ENCODE results near the gene CXCL11.
A peak's percentile ranks its signal among the peaks of the same experiment; 100 is the strongest.

The CXCL11 gene

DNA sequence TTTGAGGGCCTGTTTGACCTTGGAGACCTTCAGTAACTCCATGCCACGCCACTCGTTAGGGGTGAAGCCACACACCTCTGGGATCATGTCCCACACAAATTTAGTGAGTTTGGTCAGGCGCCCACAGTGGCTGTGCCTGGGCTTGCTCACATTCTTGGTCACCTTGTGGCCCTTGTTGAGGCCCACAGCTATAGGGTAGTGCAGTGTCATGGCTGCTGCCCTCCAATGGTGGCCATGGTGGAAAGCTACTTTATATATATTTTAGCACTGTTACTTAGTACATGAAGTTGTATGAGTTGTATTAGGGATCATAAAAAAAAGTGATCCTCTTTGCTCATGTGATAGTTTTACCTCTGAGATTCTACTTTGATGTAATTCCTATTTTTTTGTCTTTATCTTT, 985 bp upstream of the CXCL11 start:
- no peak for FAIRE-seq
- DNase-seq (ENCODE audit: insufficient read length, low spot score): no peak
- TF ChIP-seq, protein P1, sequence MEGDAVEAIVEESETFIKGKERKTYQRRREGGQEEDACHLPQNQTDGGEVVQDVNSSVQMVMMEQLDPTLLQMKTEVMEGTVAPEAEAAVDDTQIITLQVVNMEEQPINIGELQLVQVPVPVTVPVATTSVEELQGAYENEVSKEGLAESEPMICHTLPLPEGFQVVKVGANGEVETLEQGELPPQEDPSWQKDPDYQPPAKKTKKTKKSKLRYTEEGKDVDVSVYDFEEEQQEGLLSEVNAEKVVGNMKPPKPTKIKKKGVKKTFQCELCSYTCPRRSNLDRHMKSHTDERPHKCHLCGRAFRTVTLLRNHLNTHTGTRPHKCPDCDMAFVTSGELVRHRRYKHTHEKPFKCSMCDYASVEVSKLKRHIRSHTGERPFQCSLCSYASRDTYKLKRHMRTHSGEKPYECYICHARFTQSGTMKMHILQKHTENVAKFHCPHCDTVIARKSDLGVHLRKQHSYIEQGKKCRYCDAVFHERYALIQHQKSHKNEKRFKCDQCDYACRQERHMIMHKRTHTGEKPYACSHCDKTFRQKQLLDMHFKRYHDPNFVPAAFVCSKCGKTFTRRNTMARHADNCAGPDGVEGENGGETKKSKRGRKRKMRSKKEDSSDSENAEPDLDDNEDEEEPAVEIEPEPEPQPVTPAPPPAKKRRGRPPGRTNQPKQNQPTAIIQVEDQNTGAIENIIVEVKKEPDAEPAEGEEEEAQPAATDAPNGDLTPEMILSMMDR (IDR thresholded peaks at IDR 0.05; ENCODE audit: insufficient read depth, missing control alignments): no peak

DNA sequence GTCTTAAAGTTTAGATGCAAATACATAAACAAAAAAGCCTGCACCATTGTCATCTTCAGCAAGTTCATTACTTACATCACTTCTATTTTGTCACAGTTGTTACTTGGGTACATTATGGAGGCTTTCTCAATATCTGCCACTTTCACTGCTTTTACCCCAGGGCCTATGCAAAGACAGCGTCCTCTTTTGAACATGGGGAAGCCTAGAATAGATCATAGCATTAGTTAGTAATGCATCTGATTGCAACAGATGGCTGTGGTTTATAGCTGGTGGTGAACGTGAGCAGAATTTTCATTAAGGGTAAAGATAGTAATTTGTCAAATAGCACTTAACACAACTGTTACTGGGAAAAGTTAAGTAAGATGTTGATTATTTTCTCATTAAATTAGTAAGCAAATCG, 729 bp downstream of the CXCL11 start:
- TF ChIP-seq, protein P1 (IDR thresholded peaks at IDR 0.05; ENCODE audit: insufficient read depth, missing control alignments): no peak
- FAIRE-seq (peak; percentile 88), DNase-seq (ENCODE audit: insufficient read length, low spot score) (no peak)

DNA sequence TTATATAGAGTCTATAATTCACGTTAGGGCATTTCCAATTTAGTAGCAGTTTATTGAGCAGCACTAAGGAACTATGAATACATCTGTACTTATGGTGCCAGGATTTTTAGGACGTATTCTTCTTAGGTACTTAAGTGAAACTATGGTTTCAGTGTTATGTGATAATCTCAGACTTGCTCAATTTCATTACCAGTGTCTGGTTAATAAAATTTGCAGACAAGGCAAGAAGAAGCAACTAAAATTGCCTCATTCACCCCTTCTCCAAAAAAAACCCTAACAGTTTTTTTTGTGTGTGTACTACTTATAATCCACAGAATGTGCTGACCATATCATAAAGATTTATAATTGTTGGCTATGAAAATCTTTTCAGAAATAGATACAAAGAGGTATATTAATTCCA, 6.6 kb downstream of the CXCL11 start:
- DNase-seq (ENCODE audit: insufficient read length, low spot score): no peak
- no peak for FAIRE-seq
- TF ChIP-seq, protein P1 (IDR thresholded peaks at IDR 0.05; ENCODE audit: insufficient read depth, missing control alignments): no peak

DNA sequence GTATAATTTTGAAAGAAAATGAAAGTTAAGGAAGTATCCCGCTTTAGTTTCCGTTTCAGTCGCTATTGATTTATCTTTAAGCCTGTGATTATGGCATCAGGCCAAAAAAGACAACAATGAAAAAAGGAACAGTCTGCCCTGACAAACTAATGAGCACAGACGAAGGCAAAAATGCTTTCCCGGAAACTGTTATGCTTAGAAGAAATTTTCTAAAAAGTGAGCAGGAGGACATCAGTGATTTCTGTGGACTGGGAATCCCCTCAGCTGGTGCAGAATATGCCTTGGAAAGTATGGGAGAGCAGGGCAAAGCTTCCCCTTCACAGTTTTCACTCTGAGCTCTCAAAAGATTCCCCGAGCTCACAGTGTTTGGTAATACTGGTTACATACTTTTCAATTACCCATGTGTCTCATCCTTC, 7.5 kb downstream of the CXCL11 start:
- no peak for DNase-seq (ENCODE audit: insufficient read length, low spot score)
- no peak for FAIRE-seq
- TF ChIP-seq, protein P1 (IDR thresholded peaks at IDR 0.05; ENCODE audit: insufficient read depth, missing control alignments): no peak

DNA sequence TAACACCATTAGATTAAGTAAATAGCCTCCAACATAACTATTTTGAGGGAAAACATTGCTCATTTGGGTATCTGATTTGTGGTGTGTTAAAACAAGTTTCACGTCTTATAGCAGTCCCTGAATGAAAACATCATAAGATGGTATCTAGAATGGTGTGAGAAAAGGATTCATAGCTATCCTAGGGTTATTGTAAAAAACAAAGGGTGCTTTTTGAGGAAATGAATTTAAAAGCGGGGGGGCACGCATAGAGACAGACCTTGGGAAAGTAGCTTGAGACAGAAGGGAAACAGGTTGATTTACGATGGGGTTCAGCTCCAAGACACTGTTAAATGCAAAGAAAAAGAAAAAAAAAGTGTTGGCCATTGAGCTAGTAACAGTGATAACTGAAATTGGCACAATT, 11.8 kb downstream of the CXCL11 start:
- TF ChIP-seq, protein P1 (IDR thresholded peaks at IDR 0.05; ENCODE audit: insufficient read depth, missing control alignments): no peak
- no peak for DNase-seq (ENCODE audit: insufficient read length, low spot score)
- FAIRE-seq: no peak

DNA sequence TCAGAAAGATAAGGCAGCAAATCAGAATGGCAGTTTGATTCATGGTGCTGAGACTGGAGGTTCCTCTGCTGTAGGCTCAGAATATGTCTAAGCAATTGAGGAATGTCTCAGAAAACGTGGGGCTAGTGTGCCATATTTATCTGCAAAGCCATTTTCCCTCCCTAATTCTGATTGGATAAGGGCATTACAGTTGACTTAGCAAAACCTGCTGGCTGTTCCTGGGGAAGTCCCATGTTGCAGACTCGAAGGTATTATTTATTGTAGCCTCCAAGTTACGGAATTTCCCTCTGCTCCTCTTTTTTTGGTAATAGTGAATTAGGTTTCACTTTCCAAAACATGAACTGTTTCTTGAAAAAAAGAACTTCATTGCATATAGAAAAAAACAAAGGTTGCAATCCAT, 12.5 kb downstream of the CXCL11 start, which contains the start of gene CXCL10:
Gene CXCL10, minus strand, starts transcription at position 109 of the 400 bp plus-strand sequence. Its CDS starts 66 bp downstream, at position 43.
- FAIRE-seq (no peak), DNase-seq (ENCODE audit: insufficient read length, low spot score) (no peak)
- TF ChIP-seq, protein P1 (IDR thresholded peaks at IDR 0.05; ENCODE audit: insufficient read depth, missing control alignments): no peak

DNA sequence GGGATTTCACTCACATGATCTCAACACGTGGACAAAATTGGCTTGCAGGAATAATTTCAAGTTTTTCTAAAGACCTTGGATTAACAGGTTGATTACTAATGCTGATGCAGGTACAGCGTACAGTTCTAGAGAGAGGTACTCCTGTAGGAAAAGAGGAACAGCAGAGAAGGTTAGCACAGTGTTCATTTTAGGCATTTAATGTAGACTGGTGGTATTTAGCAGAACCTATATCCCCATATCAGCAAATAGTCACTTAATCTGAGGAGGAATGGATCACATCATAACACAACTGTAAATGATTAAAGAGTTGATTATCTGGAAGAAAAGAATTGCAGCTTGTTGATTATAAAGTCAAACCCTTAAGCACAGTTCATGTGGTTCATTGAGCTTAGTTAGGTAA, 13.2 kb downstream of the CXCL11 start:
- DNase-seq (ENCODE audit: insufficient read length, low spot score) (no peak), FAIRE-seq (no peak)
- TF ChIP-seq, protein P1 (IDR thresholded peaks at IDR 0.05; ENCODE audit: insufficient read depth, missing control alignments): no peak
